Stimulated activated CD8-positive, alpha-beta memory T cell treated with anti-CD3 and anti-CD28 coated beads, Interleukin-2, amount 100 ng/mL, for 1 hour (primary cell): Measurements from ENCODE around the gene TIAM2.
"Not testable (repeated sequence)": the region's sequence is repeated elsewhere in the genome, so short reads cannot be mapped to it uniquely, and the experiment has no call there.

ENCODE experiments used
- DNase-seq, 2 donors: peaks; one replicate each; pipeline ENCODE4 v3.0.0-alpha.2; 2020; ENCODE audit warnings: low read depth in 2 of 2

The TIAM2 gene

GRCh38 chr6:155100087-155100486, 105.0 kb downstream of the TIAM2 start:
- DNase-seq, result no peak

DNA sequence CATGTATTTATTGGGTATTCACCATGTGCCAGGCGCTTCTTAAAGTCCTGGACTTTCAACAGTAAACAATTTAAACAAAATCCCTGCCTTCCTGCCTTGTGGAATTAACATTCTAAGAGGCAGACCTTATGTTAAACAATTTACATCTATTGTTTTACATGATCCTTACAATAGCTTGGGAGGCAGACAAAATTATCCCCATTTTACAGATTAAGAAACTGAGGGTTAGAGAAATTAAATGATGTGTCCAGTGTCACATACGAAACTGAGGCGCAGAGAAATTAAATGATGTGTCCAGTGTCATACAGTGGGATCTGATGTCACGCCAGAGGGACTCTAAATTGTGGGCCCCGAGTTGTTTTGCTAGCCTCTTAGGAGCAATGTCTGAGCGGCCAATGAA, 105.5 kb downstream of the TIAM2 start:
- no peak for DNase-seq

- DNase-seq, result not testable (repeated sequence)
Observed at GRCh38 chr6:155103083-155103645, 108.0 kb downstream of the TIAM2 start.

DNA sequence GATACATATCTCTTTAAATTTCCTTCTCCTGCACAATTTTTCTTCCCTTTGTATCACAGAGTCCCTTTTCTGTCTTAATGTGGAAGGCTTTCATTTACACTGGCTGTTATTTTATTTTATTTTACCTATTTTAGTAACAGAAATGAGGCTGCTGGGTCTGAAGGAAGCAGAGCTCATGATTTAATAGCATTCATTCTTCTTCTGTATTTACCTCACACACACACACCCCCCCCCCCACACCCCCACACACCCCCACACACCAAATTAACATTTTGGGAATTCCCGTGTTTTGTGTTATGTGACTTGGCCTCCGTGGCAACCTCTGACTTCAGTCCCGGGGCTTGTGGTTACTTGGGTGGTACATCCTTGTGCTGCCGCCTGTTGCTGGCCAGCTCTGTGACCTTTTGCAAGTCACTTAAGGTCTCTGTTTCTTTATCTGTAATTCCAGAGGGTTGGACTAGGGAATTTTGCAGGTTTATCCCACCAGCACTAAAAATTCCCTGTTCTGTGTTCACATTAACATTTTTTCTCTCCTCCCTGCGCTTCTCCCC, 108.8 kb downstream of the TIAM2 start:
- DNase-seq, result no peak

- no peak for DNase-seq
Observed at GRCh38 chr6:155106456-155107115, 111.5 kb downstream of the TIAM2 start.

DNA sequence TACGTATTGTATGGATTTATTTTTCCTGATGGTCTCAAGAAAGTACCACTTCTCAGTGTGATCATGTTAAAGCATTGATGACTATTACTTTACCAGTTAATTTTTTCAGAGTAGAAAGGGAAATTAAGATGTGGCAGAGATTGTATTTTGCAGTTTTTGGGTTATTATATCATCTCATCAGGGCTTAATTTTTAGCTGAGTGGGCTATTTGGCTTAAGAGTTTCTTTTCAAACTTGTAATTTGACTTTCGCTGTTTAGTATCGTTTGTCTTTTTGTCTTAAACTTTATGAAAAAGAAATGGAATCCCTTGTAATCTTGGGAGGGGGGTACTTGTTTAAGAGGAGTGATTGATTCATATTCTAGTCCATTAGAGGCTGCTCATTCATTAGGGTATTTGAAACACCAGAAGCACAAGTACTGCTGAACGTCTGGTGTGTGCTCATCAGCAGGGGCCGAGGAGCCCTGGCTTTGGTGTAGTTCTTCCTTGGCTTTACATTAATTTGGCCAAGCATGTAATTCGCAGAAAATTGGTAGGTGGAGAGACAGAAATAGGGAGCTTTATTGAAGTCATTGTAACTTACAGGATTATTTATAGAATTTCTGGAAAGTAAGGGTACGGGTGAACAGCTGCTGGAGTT, 112.4 kb downstream of the TIAM2 start:
- no peak for DNase-seq

DNA sequence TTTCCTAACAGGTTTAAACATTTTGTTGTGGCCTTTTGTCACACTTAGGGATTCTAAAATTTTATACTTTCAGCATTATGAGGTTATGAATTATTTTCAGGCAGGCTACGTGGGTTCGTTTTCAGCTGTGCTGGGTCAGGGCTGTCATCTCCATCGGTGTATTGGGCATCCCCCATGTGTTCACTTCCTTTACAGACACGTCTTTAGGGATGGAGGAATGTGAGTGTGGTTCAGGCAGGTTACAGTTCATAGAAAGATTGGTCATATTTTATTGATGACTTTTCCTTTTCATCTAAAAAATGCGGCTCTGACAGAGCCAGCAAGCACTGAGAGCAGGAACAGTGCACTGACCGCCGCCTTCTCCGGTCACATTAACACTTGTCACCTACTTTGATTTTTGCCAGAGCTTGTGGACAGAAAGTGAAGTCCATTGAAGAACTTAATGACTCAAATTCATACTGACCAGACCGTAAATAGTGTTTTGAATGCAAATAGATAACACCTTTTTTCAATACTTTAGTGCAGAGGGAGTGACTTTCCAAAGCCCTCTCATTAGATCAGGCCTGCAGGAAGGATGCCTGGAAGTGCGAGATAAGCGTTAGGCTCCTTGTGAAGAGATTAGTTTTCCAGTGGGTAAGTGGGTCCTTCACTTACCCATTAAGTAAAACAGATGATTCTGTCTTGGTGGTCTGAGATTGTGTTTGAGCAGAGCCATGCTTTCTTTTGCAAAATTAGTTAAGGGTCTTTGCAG, 113.1 kb downstream of the TIAM2 start:
- no peak for DNase-seq

- DNase-seq, result no peak
Observed at GRCh38 chr6:155110721-155111120, 115.6 kb downstream of the TIAM2 start.

- no peak for DNase-seq
Observed at GRCh38 chr6:155112757-155113156, 117.6 kb downstream of the TIAM2 start.

- no peak for DNase-seq
Observed at GRCh38 chr6:155115893-155116570, 120.9 kb downstream of the TIAM2 start.

DNA sequence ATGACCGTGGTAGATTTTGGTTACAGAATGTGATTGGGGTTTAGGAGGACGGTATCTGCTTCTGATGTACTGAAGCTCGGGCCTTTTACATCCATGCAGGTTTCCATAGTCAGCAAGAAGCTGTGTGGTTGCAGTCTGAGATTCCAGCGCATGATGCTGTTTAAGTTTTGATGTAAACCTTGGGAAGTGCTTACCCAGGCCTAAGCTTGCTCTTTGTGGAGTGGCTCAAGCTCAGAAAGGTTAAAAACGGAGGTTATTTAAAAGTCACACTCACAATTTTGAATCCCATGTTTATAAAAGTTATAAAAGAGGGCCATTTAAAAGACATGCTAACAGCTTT, 121.4 kb downstream of the TIAM2 start:
- no peak for DNase-seq

- no peak for DNase-seq
Observed at GRCh38 chr6:155117256-155117655, 122.1 kb downstream of the TIAM2 start.

DNA sequence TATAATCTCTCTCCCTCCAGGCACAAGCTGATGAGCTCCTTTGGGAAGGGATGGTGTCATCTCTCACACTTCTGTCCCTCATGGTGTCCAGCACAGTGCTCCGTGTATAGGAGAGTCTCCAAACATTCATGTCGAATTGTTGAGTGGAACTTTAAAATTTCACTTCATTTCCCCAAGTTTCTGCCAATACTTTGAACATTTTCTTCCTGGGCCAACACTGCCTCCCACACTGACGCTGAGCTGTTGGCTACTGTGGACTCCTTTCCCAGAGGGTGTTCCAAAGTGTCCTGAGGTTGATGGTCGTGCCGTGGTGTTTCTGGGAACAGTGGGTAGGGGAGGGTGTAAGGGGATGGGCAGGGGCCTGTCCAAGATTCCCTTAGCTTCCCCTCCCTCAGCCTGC, 122.7 kb downstream of the TIAM2 start:
- no peak for DNase-seq

- DNase-seq, result not testable (repeated sequence)
Observed at GRCh38 chr6:155119201-155119600, 124.1 kb downstream of the TIAM2 start.

- no peak for DNase-seq
Observed at GRCh38 chr6:155120034-155120433, 124.9 kb downstream of the TIAM2 start.

DNA sequence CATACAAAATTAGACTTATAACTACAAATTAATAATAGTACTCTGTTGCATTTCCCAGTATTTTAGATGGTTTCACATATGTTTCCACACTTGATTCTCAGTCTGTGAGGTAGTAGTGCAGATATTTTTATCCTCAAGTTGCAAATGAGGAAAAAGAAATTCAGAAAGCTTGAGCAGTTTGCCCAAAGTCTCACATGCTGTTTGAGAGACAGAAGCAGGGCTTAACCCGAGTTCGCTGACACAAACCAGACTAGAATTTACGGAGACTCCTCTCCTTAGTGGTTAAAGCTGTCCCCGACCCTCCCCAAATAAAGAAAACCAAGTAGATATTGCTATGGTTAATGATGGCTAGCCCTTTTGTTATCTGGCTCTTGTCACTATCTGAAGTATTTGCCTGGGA, 126.2 kb downstream of the TIAM2 start:
- no peak for DNase-seq

DNA sequence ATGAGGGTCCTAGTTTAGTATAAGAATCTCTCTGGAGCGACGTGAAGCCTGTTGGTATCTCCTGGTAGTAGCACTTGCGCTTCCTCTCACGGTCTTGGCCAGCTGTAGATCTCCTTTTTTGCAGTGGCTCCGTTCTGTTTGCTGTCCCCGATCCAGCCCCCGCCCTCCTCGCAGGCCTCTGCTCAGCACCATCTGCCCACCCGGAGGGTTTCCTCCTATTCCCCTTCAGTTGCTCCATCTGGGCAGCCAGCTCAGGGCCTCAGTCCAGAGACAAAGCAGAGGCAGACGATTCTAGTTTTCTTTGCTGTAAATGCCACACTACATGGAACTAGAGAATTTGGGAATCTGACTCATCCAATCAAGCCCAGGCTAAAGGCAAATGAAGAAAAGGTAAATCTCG, 126.6 kb downstream of the TIAM2 start:
- DNase-seq, result no peak

GRCh38 chr6:155122199-155122950, 127.3 kb downstream of the TIAM2 start:
- no peak for DNase-seq

DNA sequence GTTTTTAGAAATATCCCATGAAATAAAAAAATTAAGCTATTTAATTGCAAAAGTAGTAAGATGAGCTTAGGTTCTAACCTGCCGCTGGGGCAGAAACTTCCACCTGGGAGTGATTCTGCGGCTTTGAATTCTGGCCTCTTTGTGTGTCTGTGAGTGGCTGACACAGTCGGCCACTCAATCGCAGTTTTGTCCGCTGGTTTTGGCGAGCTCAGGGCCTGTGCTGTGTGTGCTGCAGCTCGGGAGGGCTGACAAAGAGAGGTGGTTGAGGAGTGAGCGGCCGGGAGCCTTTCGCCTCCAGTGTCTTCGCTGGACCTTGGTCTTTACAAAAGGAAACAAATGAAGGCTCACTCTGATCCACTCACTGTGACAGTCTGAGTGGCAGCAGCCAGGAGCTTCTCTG, 128.4 kb downstream of the TIAM2 start:
- DNase-seq, result no peak

GRCh38 chr6:155125906-155126305, 130.8 kb downstream of the TIAM2 start:
- no peak for DNase-seq

DNA sequence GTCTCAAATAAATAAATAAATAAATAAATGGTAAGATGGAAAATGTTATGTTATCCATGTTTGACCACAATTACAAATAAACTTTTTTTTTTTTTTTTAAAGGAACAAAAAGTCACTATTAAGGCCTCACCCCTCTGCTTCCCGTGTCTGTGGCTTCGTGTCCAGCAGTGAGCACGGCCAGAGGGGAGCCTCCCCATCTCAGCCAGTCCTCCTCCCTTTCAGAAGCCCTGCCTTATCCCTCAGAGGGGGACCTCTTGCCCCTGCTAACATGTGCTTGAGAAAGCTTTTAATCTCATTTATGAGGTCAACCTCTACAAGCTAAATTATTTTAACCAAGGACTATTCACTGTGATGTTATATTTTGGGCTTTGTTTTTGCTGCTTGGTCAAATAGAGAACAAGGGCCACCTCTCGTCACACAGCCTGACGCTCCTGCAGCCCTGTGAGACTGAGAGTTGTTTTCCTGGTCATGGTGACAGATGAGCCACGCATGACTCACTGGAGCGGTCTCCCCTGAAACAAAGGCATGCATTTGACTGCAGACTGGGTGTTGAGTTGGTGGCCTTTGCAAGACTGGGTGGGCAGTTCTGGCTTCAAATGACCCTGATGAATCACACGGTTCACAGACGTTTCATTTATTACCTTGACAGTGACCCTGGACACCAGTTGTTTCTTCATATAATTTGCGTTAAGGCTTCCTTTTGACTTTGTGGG, 131.8 kb downstream of the TIAM2 start:
- no peak for DNase-seq
